ENCODE results near the gene BABAM2. TPM values are rescaled to one million over a fixed set of nuclear protein-coding genes. Genes with fewer than 3 reads are reported as not detected.

BABAM2 gene
- total and polyA plus RNA-seq, 2 experiments from 2014 or later = 17.8 to 21.5 TPM

GRCh38 chr2:28345619-28346018, 455.1 kb downstream of the BABAM2 start:
- DNase-seq (ENCODE audit: low spot score) = no peak
- H3K4me3 Mint-ChIP-seq = no peak overlapping the region
- TF ChIP-seq CTCF (conservative IDR thresholded peaks at IDR 0.05; ENCODE audit: low read depth in 2 of 2) (no peak), POLR2AphosphoS5 (IDR thresholded peaks at IDR 0.05; ENCODE audit: low read depth) (no peak), EZH2 (IDR thresholded peaks at IDR 0.05; ENCODE audit: low read depth, unreplicated experiment) (no peak), ZNF462 (CRISPR knock-in tag; IDR thresholded peaks at IDR 0.05) (no peak), CREB1 (CRISPR knock-in tag; IDR thresholded peaks at IDR 0.05; ENCODE audit: low read depth) (no peak), JUNB (IDR thresholded peaks at IDR 0.05; ENCODE audit: unreplicated experiment) (no peak), EZH2phosphoT487 (IDR thresholded peaks at IDR 0.05; ENCODE audit: unreplicated experiment) (no peak), ZNF114 (CRISPR knock-in tag; IDR thresholded peaks at IDR 0.05) (no peak), STAT1 (IDR thresholded peaks at IDR 0.05; ENCODE audit: unreplicated experiment) (no peak), NANOG (IDR thresholded peaks at IDR 0.05; ENCODE audit: borderline replicate concordance) (no peak), REST (IDR thresholded peaks at IDR 0.05; ENCODE audit: unreplicated experiment) (no peak), ETS1 (IDR thresholded peaks at IDR 0.05) (no peak), ZNF331 (CRISPR knock-in tag; IDR thresholded peaks at IDR 0.05; ENCODE audit: low read depth) (no peak)
- H3K36me3 ChIP-seq (ENCODE audit: insufficient read depth) = no peaks in the 10 kb centered on the region
- peaks cover 8% of the 10 kb centered on the region for H3K4me1 ChIP-seq (ENCODE audit: insufficient read depth)
- H3K27ac ChIP-seq (ENCODE audit: low read depth) = no peak overlapping the region
- no peaks in the 10 kb centered on the region for H3K9me3 Mint-ChIP-seq
- peaks cover 20% of the 10 kb centered on the region for H3K4me1 Mint-ChIP-seq
- no peak overlapping the region; the same call in 1 of the 2 replicates for H3K27ac Mint-ChIP-seq
- no peak overlapping the region for H3K4me3 ChIP-seq
- H4K20me1 ChIP-seq (replicated peaks; ENCODE audit: insufficient read depth) = no peaks in the 10 kb centered on the region
- H3K9me2 ChIP-seq (ENCODE audit: insufficient read depth) = no peaks in the 10 kb centered on the region
- H3K27me3 Mint-ChIP-seq (ENCODE audit: insufficient read depth, low read depth, poor library complexity) = peaks cover 4% of the 10 kb centered on the region
- no peaks in the 10 kb centered on the region for H3K79me2 ChIP-seq (replicated peaks; ENCODE audit: insufficient read depth)
- ATAC-seq = no peak
- H2AFZ ChIP-seq = no peak overlapping the region; the same call in 1 of the 2 replicates
- H3K36me3 Mint-ChIP-seq (ENCODE audit: low read depth) = no peaks in the 10 kb centered on the region
- no peaks in the 10 kb centered on the region for H3K27me3 ChIP-seq (ENCODE audit: insufficient read depth)
- H3K4me2 ChIP-seq = no peak overlapping the region
- H3F3A ChIP-seq (replicated peaks; ENCODE audit: low read depth) = no peaks in the 10 kb centered on the region
